Neural cell (in vitro differentiated cells): Measurements from ENCODE around the gene WNT10A. TPM values are rescaled to one million over a fixed set of nuclear protein-coding genes. Genes with fewer than 3 reads are reported as not detected.

ENCODE experiments used
- H2AFZ ChIP-seq: fragments of 200-600, 300-800 bp; sonication (generic), shearing (Covaris generic); 2 replicates; pipeline ENCODE4 v1.6.0; 2014; ENCODE audit warnings: low read depth, mild to moderate bottlenecking, antibody characterized with exemption, low read length, moderate library complexity
- H3F3A ChIP-seq: fragments of 200-600 bp; shearing (Covaris generic); 2 replicates; pipeline ENCODE4 v1.6.1; 2016; ENCODE audit warnings: mild to moderate bottlenecking, moderate library complexity, mixed read lengths, antibody characterized with exemption, low read length; ENCODE audit not compliant: insufficient read depth, poor library complexity, severe bottlenecking
- H3K27ac ChIP-seq: fragments of 200-600, 300-800 bp; sonication (generic), shearing (Covaris generic); 2 replicates; pipeline ENCODE4 v1.5.1; 2014; ENCODE audit warnings: mild to moderate bottlenecking, low read length, moderate library complexity
- H3K27me3 ChIP-seq: fragments of 300-800, 200-600 bp; sonication (generic), shearing (Covaris generic); 2 replicates; pipeline ENCODE4 v1.6.0; 2014; ENCODE audit warnings: mild to moderate bottlenecking, low read depth, low read length, moderate library complexity; ENCODE audit not compliant: insufficient read depth
- H3K36me3 ChIP-seq: fragments of 300-800, 200-600 bp; sonication (generic), shearing (Covaris generic); 2 replicates; pipeline ENCODE4 v1.5.1; 2014; ENCODE audit warnings: mild to moderate bottlenecking, antibody characterized with exemption, low read length, moderate library complexity; ENCODE audit not compliant: insufficient read depth
- H3K4me2 ChIP-seq: fragments of 300-800, 200-600 bp; sonication (generic), shearing (Covaris generic); 2 replicates; pipeline ENCODE4 v1.6.0; 2014; ENCODE audit warnings: mild to moderate bottlenecking, low read length
- H3K4me3 ChIP-seq: fragments of 300-800, 200-600 bp; sonication (generic), shearing (Covaris generic); 2 replicates; pipeline ENCODE4 v1.5.1; 2014; ENCODE audit warnings: mild to moderate bottlenecking, low read length, moderate library complexity
- H3K79me2 ChIP-seq: fragments of 200-600 bp; shearing (Covaris generic); replicated peaks from 2 replicates; pipeline ENCODE4 v1.6.0; 2014; ENCODE audit warnings: mild to moderate bottlenecking, low read length, moderate library complexity; ENCODE audit not compliant: insufficient read depth
- H3K9ac ChIP-seq: fragments of 300-800, 200-600 bp; sonication (generic), shearing (Covaris generic); 2 replicates; pipeline ENCODE4 v1.6.1; 2016; ENCODE audit warnings: mild to moderate bottlenecking, low read length, mixed read lengths
- H3K9me2 ChIP-seq: fragments of 200-600 bp; shearing (Covaris generic); 2 replicates; pipeline ENCODE4 v1.6.1; 2016; ENCODE audit warnings: mild to moderate bottlenecking, low read length, mixed read lengths; ENCODE audit not compliant: insufficient read depth
- H3K9me3 ChIP-seq: fragments of 200-600, 300-800 bp; sonication (generic), shearing (Covaris generic); 2 replicates; pipeline ENCODE4 v1.6.1; 2016; ENCODE audit warnings: mild to moderate bottlenecking, mixed run types, low read length, moderate library complexity, mixed read lengths
- H4K20me1 ChIP-seq: fragments of 200-600 bp; shearing (Covaris generic); 2 replicates; pipeline ENCODE4 v1.6.1; 2016; ENCODE audit warnings: mild to moderate bottlenecking, mixed run types; ENCODE audit not compliant: insufficient read depth
- CTCF ChIP-seq: fragments of 450-650 bp; IDR thresholded peaks from 2 replicates; pipeline ENCODE4 v1.5.1; 2014; ENCODE audit warnings: antibody characterized with exemption, mild to moderate bottlenecking, moderate library complexity; ENCODE audit not compliant: poor library complexity, severe bottlenecking
- EP300 ChIP-seq: fragments of 450-650 bp; conservative IDR thresholded peaks from 2 replicates; pipeline ENCODE4 v1.6.1; 2014; ENCODE audit warnings: antibody characterized with exemption, mild to moderate bottlenecking, moderate library complexity; ENCODE audit not compliant: poor library complexity, severe bottlenecking
- POLR2AphosphoS5 ChIP-seq: IDR thresholded peaks from 2 replicates; pipeline ENCODE4 v1.6.1; 2012
- RAD21 ChIP-seq: fragments of 450-650 bp; conservative IDR thresholded peaks from 2 replicates; pipeline ENCODE4 v1.6.1; 2014; ENCODE audit warnings: antibody characterized with exemption, mild to moderate bottlenecking, moderate library complexity
- SMC3 ChIP-seq: fragments of 450-650 bp; conservative IDR thresholded peaks from 2 replicates; pipeline ENCODE4 v1.6.1; 2014; ENCODE audit warnings: antibody characterized with exemption, mild to moderate bottlenecking, moderate library complexity; ENCODE audit not compliant: poor library complexity
- polyA plus RNA-seq: library from polyadenylated mRNA; depleted of rRNA; stranded (reverse); fragments of >200 nt; gene quantifications from 2 replicates; pipeline ENCODE4 v1.2.3, GENCODE V29; 2014

The WNT10A gene
- polyA plus RNA-seq, 1 donor from 2014 or later, result 0.14 TPM

GRCh38 chr2:218896501-218897393 is 16.1 kb downstream of the WNT10A start:
- Histone ChIP-seq H2AFZ (no peak overlapping the region), H3K4me3 (peak overlapping the region; percentile 66), H3K27me3 (peaks cover 95% of the 10 kb centered on the region), H3K27ac (no peak overlapping the region), H3F3A (no peaks in the 10 kb centered on the region), H3K9me3 (peaks cover 6% of the 10 kb centered on the region), H3K36me3 (no peaks in the 10 kb centered on the region), H3K4me2 (no peak overlapping the region), H3K9me2 (no peaks in the 10 kb centered on the region), H3K79me2 (no peaks in the 10 kb centered on the region), H3K9ac (peak overlapping the region; percentile 34), H4K20me1 (no peaks in the 10 kb centered on the region)
- TF ChIP-seq EP300 (no peak), SMC3 (no peak), RAD21 (no peak), POLR2AphosphoS5 (no peak), CTCF (peak; percentile 33)

- Histone ChIP-seq H3K9ac (peak overlapping the region; percentile 34), H3K36me3 (no peaks in the 10 kb centered on the region), H3K4me2 (no peak overlapping the region)
Observed at GRCh38 chr2:218897394-218898108, 16.9 kb downstream of the WNT10A start.

More at GRCh38 chr2:218897394-218898108, 16.9 kb downstream of the WNT10A start:
- Histone ChIP-seq H3F3A (no peaks in the 10 kb centered on the region), H4K20me1 (no peaks in the 10 kb centered on the region), H3K27ac (no peak overlapping the region), H3K9me2 (no peaks in the 10 kb centered on the region), H3K9me3 (peaks cover 6% of the 10 kb centered on the region), H3K79me2 (no peaks in the 10 kb centered on the region), H3K27me3 (peaks cover 95% of the 10 kb centered on the region), H2AFZ (no peak overlapping the region), H3K4me3 (peak overlapping the region; percentile 66)
- TF ChIP-seq CTCF (no peak), RAD21 (no peak)
